Pons (tissue), 1 donor: ENCODE measurements around the gene DSE.

Experiments used
- DNase-seq: peaks from one replicate; pipeline ENCODE4 v3.0.0-alpha.2; 2016; ENCODE audit warnings: low spot score

DSE gene

GRCh38 chr6:116483616-116484015 lies 112.9 kb downstream of the DSE start:
- no peak for DNase-seq

DNA sequence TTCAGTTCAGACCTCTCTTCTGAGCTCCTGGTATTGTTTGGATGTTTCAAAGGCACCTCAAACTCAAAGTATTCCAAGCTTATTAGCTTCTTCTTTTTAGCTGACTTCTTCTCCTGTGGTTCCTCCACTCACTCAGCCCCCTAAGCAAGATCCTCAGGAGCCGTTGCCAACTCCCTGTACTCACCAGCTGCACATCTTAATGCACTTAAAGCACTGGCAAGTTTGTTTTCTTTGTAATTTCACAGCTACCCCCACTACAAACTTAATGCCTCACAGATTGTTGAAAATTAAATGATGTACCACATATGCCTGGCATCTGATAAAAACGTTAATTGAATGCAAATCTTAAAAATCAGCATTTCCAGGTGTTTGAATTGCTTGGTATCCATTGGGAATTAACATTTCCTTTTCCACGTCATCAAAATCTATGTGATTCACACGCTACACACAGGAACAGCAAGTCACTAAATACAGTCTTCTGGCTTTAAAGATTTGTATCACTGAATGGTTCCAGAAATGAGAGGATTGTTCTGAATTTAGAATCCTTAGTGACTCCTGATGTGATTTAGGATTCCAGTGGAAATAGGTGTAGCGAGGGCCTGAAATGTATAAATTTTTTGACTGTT lies 114.9 kb downstream of the DSE start:
- DNase-seq, result no peak

DNA sequence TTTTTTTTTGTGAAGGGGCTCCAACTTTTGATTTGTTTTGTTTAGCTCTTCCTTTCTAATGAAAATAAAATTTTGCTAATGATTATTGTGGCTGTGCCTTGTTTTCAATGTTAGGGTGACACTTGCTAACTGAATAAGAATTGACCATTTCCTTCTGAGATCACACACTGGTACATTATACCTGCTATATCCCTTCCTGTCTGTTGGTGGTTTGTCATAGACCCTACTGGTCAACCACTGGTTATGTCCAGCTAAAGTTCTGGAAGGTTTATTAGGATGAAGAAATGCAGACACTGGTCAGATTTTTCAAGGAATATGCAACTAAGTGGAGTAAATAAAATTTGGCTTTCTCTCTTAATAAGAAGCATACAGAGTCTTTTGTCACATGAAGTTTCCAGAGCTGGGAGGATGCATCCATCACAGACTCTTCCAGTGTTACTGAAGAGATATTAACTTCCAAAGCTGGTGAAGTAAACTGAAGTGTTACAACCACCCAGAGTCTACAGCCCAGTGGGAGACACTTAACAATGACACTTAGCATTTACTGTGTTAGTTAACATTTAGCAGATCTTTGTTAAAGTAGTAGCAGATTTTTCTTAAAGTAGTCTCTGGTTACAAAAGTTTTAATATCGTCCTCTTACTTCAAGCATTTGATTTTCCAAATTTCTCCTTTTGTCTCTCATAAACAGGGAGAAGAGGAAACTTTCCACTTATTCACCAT lies 121.0 kb downstream of the DSE start:
- no peak for DNase-seq

DNA sequence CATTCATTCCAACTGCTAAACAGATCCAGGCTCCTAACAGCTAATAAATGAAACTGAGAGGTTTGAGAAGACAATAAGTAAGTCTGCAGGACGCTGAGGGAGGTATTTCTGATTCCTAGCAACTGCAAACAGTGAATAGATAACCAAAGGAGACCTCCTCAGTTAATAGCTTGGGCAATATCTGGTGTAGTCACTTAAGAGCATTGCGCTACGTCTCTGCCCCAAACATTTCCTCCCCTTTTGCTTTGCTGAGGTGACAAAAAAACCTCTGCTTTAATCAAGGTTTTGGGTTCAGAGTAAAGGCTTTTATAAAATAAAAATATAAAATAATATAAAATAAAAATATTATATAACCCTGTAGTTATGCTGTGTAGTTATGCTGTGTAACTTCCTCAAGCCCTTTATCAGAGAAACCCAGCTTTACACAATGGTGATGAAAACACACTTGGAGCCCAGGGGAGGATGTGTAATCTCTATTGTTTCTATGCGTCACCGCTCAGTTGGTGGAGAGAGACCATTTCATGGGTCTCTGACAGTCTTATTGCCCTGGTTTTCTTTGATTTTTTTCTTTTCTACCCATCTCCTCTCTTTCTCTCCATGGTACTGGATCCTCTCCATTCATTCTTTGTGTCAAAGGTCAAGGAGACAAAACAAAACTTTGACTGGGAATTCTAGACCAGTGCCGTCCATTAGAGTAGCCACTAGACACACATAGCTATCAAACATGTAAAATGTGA lies 121.8 kb downstream of the DSE start:
- DNase-seq, result no peak
